IPS DF 6.9 (cell line): Measurements from ENCODE around the gene SEC14L5.

Experiments used
- DNase-seq: peaks from one replicate; pipeline ENCODE4 v3.0.0-alpha.2; 2013; ENCODE audit warnings: low read depth, low spot score
- H3K27ac ChIP-seq: one replicate; pipeline ENCODE4 v1.5.1; 2013; ENCODE audit warnings: low read length, control low read depth
- H3K27me3 ChIP-seq: 2 replicates; pipeline ENCODE4 v1.6.1; 2013; ENCODE audit warnings: mild to moderate bottlenecking, low read length; ENCODE audit not compliant: control insufficient read depth, insufficient read depth
- H3K36me3 ChIP-seq: 2 replicates; pipeline ENCODE4 v1.6.1; 2013; ENCODE audit warnings: low read length; ENCODE audit not compliant: control insufficient read depth, insufficient read depth
- H3K4me1 ChIP-seq: 2 replicates; pipeline ENCODE4 v1.6.1; 2013; ENCODE audit warnings: low read length; ENCODE audit not compliant: control insufficient read depth, insufficient read depth
- H3K4me3 ChIP-seq: 2 replicates; pipeline ENCODE4 v1.5.1; 2013; ENCODE audit warnings: mild to moderate bottlenecking, low read length
- H3K9me3 ChIP-seq: 2 replicates; pipeline ENCODE4 v1.6.1; 2013; ENCODE audit warnings: low read length, inconsistent platforms; ENCODE audit not compliant: control insufficient read depth, insufficient read depth
- WGBS: extraction: QIAGEN DNeasy Blood & Tissue Kit; methylation state at CpG from one replicate; pipeline ENCODE4 v1.1.7; 2013; ENCODE audit warnings: mixed read lengths, missing lambda C conversion rate; ENCODE audit not compliant: insufficient read length, insufficient coverage; 5-methylcytosine and 5-hydroxymethylcytosine counted together

Gene SEC14L5

GRCh38 chr16:5020551-5020950 lies 62.4 kb downstream of the SEC14L5 start:
- Histone ChIP-seq H3K9me3 (no peaks in the 10 kb centered on the region), H3K27ac (no peak overlapping the region), H3K4me3 (no peak overlapping the region), H3K36me3 (no peaks in the 10 kb centered on the region), H3K27me3 (no peaks in the 10 kb centered on the region), H3K4me1 (peaks cover 3% of the 10 kb centered on the region; the same call in 1 of the 2 replicates)
- DNase-seq = no peak
- no CpG with 5 or more reads among the region's 15 CpGs for WGBS

DNA sequence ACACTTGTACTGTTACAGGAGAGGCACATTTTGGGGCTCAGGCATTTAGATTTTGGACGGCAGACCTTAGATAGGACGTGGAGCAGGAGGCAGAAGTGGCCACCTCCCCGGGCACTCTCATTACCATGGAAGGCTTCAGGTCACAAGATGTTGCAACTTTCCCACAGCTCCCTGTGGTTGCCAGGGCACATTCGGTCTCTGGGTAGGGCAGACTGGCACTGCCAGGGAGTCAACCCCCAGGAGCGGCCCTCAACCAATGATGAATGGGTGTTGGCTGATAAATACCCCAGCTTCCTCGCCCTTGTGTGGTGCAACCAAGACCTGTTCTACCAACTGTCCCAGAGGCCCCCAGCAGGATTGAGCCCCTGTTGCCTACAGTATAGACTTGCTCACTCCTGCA lies 64.4 kb downstream of the SEC14L5 start:
- no peaks in the 10 kb centered on the region for H3K27me3 ChIP-seq
- WGBS = no CpG with 5 or more reads among the region's 6 CpGs
- no peaks in the 10 kb centered on the region for H3K36me3 ChIP-seq
- no peak overlapping the region for H3K4me3 ChIP-seq
- H3K4me1 ChIP-seq = peaks cover 4% of the 10 kb centered on the region; the same call in 1 of the 2 replicates
- no peaks in the 10 kb centered on the region for H3K9me3 ChIP-seq
- H3K27ac ChIP-seq = no peak overlapping the region
- DNase-seq = no peak

- Histone ChIP-seq H3K4me1 (peaks cover 4% of the 10 kb centered on the region; the same call in 1 of the 2 replicates), H3K4me3 (no peak overlapping the region), H3K27ac (no peak overlapping the region), H3K9me3 (no peaks in the 10 kb centered on the region), H3K36me3 (no peaks in the 10 kb centered on the region), H3K27me3 (no peaks in the 10 kb centered on the region)
- DNase-seq = no peak
- WGBS = no CpG with 5 or more reads among the region's 4 CpGs
Observed at GRCh38 chr16:5024632-5025031, 66.5 kb downstream of the SEC14L5 start.

- Histone ChIP-seq H3K9me3 (no peaks in the 10 kb centered on the region), H3K36me3 (no peaks in the 10 kb centered on the region), H3K27ac (no peak overlapping the region), H3K27me3 (no peaks in the 10 kb centered on the region), H3K4me3 (no peak overlapping the region), H3K4me1 (peaks cover 4% of the 10 kb centered on the region; the same call in 1 of the 2 replicates)
- DNase-seq = no peak
- WGBS = no CpG with 5 or more reads among the region's 17 CpGs
Observed at GRCh38 chr16:5025171-5025632, 67.1 kb downstream of the SEC14L5 start.

- Histone ChIP-seq H3K4me1 (peaks cover 4% of the 10 kb centered on the region; the same call in 1 of the 2 replicates), H3K27me3 (no peaks in the 10 kb centered on the region), H3K27ac (no peak overlapping the region), H3K4me3 (no peak overlapping the region), H3K9me3 (no peaks in the 10 kb centered on the region), H3K36me3 (no peaks in the 10 kb centered on the region)
- DNase-seq = no peak
- no CpG with 5 or more reads among the region's 8 CpGs for WGBS
Observed at GRCh38 chr16:5026664-5027063, 68.5 kb downstream of the SEC14L5 start.

DNA sequence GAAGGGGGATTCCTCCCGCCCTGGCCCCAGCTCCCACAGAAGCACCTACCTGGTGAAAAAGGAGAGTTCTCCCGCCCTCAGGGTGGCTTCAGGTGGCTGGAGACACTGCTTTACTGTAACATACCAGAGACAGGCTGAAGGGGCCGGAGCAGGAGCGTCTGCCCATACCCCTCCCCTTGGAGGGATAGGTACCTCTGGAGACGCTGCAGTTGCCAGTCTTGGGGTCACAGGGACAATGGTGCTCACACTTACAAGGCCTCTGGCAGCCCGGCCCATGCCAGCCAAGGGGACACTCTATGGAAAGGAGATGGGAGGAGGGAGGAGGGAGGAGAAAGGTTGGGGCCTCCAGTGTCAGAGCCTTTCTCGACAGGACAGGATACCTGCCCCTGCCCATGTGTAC lies 69.0 kb downstream of the SEC14L5 start:
- H3K36me3 ChIP-seq = no peaks in the 10 kb centered on the region
- DNase-seq = no peak
- no peaks in the 10 kb centered on the region for H3K9me3 ChIP-seq
- no peak overlapping the region for H3K27ac ChIP-seq
- no peak overlapping the region for H3K4me3 ChIP-seq
- WGBS = no CpG with 5 or more reads among the region's 7 CpGs
- peaks cover 4% of the 10 kb centered on the region; the same call in 1 of the 2 replicates for H3K4me1 ChIP-seq
- H3K27me3 ChIP-seq = no peaks in the 10 kb centered on the region

DNA sequence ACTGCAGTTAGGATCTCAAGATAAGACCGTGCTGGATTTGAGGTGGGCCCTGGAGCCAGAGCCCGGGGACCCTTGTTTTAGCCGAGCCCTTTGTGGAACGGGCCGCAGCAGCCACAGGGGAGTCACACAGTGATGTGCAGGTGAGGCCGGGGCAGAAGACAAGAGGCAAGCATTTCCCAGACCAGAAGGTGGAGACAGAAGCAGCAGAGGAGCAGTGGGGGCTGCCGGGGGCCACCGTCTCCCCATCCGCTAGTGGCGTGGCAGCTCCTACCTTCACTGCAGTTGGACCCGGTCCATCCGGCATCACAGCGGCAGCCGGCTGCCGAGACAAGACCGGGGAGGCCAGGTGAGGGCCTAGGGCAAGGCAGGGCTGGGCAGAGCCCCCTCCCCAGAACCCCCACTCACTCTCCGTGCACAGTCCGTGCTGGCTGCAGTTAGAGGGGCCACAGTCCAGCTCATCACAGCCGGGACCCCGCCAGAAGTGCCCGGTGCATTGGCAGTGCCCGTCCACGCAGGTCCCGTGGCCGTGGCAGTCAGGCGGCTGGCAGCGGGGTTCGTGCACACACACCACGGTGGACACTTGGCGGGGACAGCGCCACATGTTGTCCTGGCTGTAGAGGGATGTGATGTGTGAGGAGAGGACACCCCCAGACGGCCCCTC lies 69.6 kb downstream of the SEC14L5 start:
- no CpG with 5 or more reads among the region's 32 CpGs for WGBS
- H3K27ac ChIP-seq = no peak overlapping the region

GRCh38 chr16:5028950-5029475 lies 70.9 kb downstream of the SEC14L5 start:
- H3K27ac ChIP-seq = no peak overlapping the region
- peaks cover 4% of the 10 kb centered on the region for H3K4me1 ChIP-seq
- WGBS = no CpG with 5 or more reads among the region's 18 CpGs
- H3K4me3 ChIP-seq = no peak overlapping the region
- no peaks in the 10 kb centered on the region for H3K9me3 ChIP-seq
- H3K36me3 ChIP-seq = no peaks in the 10 kb centered on the region
- H3K27me3 ChIP-seq = no peaks in the 10 kb centered on the region; the same call in 1 of the 2 replicates
- DNase-seq = no peak

More for the DNA sequence above, 69.6 kb downstream of the SEC14L5 start:
- no peak for DNase-seq
- Histone ChIP-seq H3K4me3 (no peak overlapping the region), H3K27me3 (no peaks in the 10 kb centered on the region; the same call in 1 of the 2 replicates), H3K36me3 (no peaks in the 10 kb centered on the region), H3K9me3 (no peaks in the 10 kb centered on the region), H3K4me1 (peaks cover 4% of the 10 kb centered on the region)

GRCh38 chr16:5030251-5030870 lies 72.2 kb downstream of the SEC14L5 start:
- Histone ChIP-seq H3K4me3 (no peak overlapping the region), H3K27me3 (no peaks in the 10 kb centered on the region; the same call in 1 of the 2 replicates), H3K9me3 (no peaks in the 10 kb centered on the region), H3K4me1 (peaks cover 2% of the 10 kb centered on the region), H3K27ac (no peak overlapping the region), H3K36me3 (no peaks in the 10 kb centered on the region)
- no peak for DNase-seq
- no CpG with 5 or more reads among the region's 12 CpGs for WGBS

DNA sequence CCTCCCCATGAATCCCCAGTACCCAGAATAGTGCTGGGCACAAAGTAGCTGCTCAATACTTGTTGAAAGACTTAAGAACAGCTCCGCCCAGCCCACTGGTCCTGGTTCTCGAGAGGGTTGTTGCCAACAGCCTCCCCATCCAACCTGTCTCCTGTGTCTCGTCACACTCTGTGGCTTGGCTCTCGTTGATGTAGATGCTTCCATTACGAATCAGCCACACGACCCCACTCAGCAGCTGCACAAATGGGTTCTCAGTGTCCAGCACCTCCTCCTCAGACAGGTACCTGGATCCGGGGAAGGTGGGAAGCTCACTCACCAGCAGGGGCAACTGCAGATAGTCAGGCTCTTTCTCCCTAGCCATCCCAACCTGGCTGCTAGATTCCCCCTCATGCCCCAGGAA lies 73.5 kb downstream of the SEC14L5 start:
- H3K27ac ChIP-seq = no peak overlapping the region
- peaks cover under 1% of the 10 kb centered on the region; the same call in 1 of the 2 replicates for H3K4me1 ChIP-seq
- no peaks in the 10 kb centered on the region; the same call in 1 of the 2 replicates for H3K27me3 ChIP-seq
- no CpG with 5 or more reads among the region's 7 CpGs for WGBS
- no peaks in the 10 kb centered on the region for H3K9me3 ChIP-seq
- no peak for DNase-seq
- H3K36me3 ChIP-seq = no peaks in the 10 kb centered on the region
- H3K4me3 ChIP-seq = no peak overlapping the region
